ENCODE results near the gene ATG16L2.
"Not testable (repeated sequence)": the region's sequence is repeated elsewhere in the genome, so short reads cannot be mapped to it uniquely, and the experiment has no call there.

The ATG16L2 gene

DNA sequence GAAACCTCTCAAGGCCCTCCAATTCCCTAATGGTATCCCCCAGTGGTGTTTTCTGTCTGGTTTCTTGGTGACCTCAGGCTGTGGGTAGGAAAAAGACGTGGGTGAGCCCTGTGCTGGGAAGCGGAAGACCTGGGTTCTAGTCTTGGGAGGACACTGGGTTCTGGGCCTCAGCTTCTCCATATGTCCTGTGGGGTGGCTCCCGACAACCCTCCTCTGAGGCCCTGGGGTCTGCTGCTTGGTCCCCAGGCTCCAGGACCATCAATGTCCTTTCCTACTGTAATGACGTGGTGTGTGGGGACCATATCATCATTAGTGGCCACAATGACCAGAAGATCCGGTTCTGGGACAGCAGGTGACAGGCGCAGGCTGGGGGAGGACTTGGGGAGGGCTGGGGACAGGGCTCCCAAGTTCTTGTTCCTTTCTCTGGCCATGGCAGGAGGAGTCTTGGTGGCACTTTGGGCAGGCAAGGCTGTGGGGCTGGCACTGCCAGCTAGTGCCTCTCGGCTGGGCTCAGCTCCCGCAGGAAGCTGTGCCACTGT is 12.8 kb downstream of the ATG16L2 start:
- no peak for DNase-seq

- DNase-seq, result not testable (repeated sequence)
These were observed 13.4 kb downstream of the ATG16L2 start for GRCh38 chr11:72827656-72828055.

- DNase-seq, result no peak
These were observed 13.9 kb downstream of the ATG16L2 start for GRCh38 chr11:72828081-72828567.

DNA sequence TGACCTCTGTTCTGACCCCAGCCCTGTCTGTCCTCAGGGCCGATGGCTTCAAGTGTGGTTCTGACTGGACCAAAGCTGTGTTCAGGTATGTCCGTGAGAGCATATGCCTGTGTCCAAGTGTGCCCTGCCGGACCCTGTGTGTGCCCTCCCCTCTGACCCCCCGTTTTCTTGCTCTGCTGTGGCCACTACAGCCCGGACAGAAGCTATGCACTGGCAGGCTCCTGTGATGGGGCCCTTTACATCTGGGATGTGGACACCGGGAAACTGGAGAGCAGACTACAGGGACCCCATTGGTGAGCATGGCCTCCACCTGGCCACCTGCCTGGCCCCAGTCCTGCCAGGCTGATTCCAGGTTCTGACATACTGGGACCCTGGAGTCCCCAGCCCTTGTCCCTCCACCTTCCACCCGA is 14.5 kb downstream of the ATG16L2 start:
- DNase-seq, result no peak

GRCh38 chr11:72829178-72829577 is 15.0 kb downstream of the ATG16L2 start:
- no peak for DNase-seq

- no peak for DNase-seq
These were observed 15.8 kb downstream of the ATG16L2 start for GRCh38 chr11:72829884-72830533.

- no peak for DNase-seq
These were observed 17.5 kb downstream of the ATG16L2 start for GRCh38 chr11:72831521-72832300.

DNA sequence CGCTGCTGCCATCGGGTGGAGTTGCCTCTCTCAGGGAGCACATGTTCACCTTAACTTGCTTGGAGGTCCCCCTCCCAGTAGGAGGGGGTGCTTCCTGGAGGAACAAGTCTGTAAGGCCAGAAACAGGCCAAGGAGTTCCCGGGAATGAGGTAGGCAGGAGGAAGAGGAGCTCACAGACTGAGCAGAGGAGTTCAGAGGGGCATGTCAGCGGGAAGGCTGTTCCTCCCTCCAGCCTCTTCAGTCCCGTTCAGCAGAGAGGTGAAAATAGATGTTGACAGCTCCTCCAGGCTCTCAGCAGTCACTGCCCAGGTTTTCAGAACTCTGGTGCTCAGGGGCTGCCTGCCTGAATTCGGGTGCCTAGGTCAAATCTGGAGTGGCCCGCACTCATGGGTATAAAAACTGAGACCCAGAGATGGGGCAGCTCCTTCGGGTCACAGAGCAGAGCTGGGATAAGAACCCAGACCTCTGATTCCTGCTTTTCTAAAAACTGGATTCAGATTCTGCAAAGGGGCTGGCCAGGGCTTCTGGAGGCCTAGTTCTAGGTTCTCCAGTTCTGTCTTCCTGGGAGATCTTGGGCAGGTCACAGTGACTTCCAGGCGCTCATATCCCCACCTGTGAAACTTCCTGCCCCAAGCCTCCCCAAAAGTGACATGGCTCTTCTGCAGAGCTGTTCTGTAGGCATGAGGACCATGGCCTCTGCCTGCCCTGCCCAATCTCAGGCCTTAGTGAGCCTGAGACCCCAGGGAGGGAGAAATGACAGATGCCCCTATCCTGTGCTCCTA is 18.3 kb downstream of the ATG16L2 start:
- no peak for DNase-seq

- DNase-seq, result no peak
These were observed 19.0 kb downstream of the ATG16L2 start for GRCh38 chr11:72833083-72833733.

DNA sequence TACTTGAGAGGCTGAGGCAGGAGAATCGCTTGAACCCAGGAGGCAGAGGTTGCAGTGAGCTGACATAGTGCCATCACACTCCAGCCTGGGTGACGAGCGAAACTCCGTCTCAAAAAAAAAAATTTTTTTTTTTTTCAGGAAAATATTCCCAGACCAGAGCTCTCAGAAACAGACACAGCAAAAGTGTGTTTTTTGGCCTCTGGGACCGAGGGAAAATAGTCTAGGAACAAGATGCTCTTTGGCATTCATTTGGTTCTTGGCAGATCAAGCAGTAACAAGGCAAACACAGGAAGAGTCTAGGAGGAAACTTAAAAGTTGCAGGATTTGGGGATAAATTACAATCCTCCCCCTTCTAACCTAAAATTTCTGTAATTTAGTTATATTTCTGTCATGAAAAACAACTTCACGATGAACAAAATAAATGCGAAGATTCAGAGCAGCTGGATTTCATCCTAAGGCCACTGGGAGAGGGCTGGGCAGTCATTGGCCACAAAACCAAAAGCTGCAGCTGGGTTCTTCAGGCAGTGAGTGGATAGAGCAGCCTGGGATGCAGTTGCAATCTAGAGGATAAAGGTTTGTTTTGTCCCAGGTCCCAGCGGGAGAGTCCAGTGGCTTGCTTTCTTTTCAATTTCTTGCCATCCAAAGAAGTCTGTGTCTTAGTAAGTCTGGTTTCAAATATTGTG is 19.7 kb downstream of the ATG16L2 start:
- DNase-seq, result no peak

GRCh38 chr11:72834905-72835304 is 20.7 kb downstream of the ATG16L2 start:
- no peak for DNase-seq

- no peak for DNase-seq
These were observed 21.9 kb downstream of the ATG16L2 start for GRCh38 chr11:72836111-72836510.

DNA sequence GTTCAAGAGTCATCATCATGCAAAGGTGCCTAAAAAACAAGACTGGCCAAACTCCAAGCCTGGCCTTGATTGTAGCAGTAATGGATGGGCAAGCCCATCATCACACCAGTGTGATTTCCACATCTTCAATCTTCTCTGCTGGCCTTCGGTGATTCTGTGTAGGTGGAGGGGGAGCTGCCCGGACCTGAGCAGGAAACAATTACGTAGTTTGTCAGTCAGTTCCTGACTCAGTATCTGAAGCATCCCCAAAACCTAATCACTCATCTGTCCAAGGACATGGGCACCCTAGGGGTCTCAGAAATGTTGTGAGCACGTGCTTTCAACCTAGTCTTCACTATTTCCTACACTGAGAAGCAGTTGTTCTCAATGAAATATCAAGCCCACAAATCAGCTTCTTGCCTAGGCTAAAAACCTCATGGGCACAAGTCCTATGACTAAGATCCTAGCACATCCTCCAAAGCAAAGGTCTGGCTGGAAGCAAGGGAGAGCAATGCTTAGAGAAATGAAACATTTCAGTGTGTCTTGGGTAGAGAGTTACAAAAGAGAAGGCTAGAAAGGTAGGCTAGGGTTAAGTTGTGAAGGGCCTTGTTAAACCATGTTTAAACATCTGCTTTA is 24.6 kb downstream of the ATG16L2 start:
- no peak for DNase-seq

DNA sequence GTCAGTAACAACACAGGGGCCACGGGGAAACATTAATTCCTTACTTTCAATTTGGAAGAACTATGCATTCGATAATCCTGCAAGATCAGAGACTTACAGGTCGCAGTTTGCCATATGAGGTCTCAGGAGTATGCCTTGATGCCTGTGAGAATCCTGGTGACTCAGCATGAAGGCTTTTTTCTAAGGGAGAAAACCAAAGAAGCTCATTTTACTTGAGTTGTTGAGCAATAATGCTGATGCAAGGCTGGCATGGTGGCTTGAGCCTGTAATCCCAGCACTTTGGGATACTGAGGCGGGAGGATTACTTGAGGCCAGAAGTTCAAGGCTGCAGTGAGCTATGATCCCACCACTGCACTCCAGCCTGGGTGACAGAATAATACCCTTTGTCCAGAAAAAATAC is 26.6 kb downstream of the ATG16L2 start:
- DNase-seq, result no peak

DNA sequence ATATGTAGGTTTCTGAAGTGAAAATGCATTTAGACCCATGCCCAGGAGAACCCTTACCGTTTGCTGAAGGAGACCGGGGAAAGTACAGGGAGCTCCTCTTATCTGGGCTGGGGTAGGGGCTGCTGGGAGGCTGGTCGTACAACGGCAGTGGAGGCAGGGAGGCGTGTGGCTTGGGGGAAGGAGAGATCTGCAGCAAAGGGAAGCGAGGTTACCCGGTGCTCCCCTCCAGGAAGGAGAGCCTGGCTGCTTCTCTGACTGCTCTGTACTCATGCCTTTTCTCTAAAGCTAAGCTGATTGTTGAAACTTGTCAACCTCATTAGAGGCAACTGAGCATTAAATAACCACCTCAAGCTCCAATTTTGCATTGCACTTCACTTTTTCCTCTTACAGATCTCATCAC is 27.2 kb downstream of the ATG16L2 start:
- no peak for DNase-seq

DNA sequence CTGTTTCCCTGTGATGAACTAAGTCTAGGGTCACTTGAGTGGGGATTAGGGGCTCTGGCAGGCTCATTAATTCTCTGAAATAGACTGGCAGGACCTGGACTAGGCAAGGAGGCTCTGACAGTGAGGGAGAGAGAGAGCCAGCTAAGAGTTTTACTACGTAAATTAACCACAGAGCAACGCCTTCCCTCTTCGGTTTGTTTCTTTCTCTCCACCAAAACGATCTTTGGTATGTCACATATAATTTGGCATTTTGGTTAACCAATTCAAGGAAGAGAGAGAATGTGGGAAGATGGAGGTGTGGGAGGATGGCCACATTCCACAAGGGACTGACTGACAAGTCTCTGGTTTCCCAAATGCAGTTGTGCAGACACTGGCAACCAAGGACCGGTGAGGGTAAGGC is 27.9 kb downstream of the ATG16L2 start:
- no peak for DNase-seq

GRCh38 chr11:72842653-72843330 is 28.6 kb downstream of the ATG16L2 start:
- DNase-seq, result no peak

DNA sequence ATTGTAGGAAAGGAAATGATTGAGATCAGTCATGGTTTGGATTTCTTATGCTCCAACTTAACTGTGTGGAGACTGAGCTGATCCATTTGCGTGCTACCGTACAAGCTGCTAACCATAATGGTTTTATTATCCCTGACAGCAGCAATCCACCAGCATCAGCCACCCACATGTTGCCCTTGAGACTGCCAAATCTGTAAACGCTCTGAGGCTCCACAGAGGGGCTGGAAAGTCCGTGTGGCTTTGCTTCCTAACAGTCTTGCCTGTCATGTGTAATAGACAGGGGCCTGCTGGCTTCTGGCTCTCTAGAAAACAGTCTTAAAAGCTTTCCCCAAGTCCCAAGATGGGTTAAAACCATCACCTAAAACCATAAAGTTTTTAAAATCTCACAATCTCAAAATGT is 30.1 kb downstream of the ATG16L2 start:
- no peak for DNase-seq

DNA sequence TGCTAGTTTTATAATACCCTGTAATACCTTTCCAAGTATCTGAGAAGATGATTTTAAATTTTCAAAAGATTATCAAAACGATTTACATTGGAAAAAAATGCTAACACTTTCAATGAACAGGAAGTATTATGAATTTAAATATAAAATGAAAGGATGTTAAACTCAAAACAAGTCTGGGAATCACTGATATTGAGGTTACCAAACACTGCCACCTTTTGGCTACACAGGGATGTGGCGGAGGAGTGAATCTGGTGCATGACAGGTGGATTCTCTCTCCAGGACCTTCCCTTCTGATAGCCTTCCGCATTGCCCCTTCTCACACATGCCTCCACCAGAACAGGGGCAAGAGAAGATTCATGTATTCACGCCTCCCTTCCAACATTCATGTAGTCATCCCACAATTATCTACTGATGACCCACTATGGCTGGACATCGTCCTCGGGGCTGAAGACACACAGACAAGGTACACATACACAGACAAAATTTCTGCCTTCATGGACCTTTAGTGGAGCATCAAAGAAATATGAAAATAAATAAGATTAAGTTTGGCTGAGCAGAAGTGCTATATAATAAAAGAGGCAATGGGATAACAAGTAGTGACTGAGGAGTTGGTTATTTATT is 34.7 kb downstream of the ATG16L2 start:
- DNase-seq, result no peak

- no peak for DNase-seq
These were observed 36.6 kb downstream of the ATG16L2 start for GRCh38 chr11:72850832-72851231.

DNA sequence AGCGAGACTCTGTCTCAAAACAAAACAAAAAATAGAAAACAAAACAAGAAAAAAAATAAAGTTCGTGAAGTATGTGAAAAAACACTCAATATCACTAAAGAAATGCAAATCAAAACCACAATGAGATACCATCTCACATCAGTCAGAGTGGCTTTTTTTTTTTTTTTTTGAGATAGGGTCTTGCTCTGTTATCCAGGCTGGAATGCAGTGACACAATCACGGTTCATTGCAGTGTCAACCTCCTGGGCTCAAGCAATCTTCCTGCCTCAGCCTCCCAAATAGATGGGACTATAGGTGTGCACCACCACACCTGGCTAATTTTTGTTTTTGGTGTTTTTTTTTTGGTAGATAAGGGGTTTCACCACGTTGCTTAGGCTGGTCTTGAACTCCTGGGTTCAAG is 37.5 kb downstream of the ATG16L2 start:
- no peak for DNase-seq
